PC-3 (cell line): Measurements from ENCODE around the gene TMEM114. TPM values are rescaled to one million over a fixed set of nuclear protein-coding genes. Genes with fewer than 3 reads are reported as not detected.

Experiments
- ATAC-seq: fragments of 200-7000 bp; cut with Tn5 transposase; 2 replicates; pipeline ENCODE4 v1.9.1; 2020; ENCODE audit warnings: mild to moderate bottlenecking, moderate library complexity
- BruUV-seq: library from RNA; stranded (reverse); fragments of 400-500 nt; replicated peaks from 2 replicates; lab custom pipeline; 2021; lab: Mats Ljungman, UMichigan
- CTCF ChIA-PET: fragments of 300-600 bp; sonication (Branson Sonifier 250); formaldehyde crosslinking; loops from one replicate; lab custom pipeline; 2022; ENCODE audit warnings: antibody characterized with exemption; lab: Charles Lee
- POLR2A ChIA-PET: fragments of 300-600 bp; sonication (Branson Sonifier 250); formaldehyde crosslinking; loops from one replicate; lab custom pipeline; 2022; ENCODE audit warnings: antibody characterized with exemption; ENCODE audit not compliant: unreplicated experiment; lab: Charles Lee
- DNase-seq: peaks from one replicate; pipeline ENCODE4 v3.0.0-alpha.2; 2015
- H2AFZ ChIP-seq: fragments of 300-600 bp; sonication (generic); 2 replicates; pipeline ENCODE4 v1.6.0; 2016; ENCODE audit warnings: antibody characterized with exemption, low read length
- H3F3A ChIP-seq: fragments of 300-600 bp; sonication (generic); one replicate; pipeline ENCODE4 v1.6.0; 2017; ENCODE audit warnings: antibody characterized with exemption, low read length, control low read depth, mild to moderate bottlenecking; ENCODE audit not compliant: unreplicated experiment
- H3K27ac ChIP-seq: fragments of 300-600 bp; sonication (generic); 2 replicates; pipeline ENCODE4 v1.5.1; 2016; ENCODE audit warnings: mild to moderate bottlenecking, low read length
- H3K27me3 ChIP-seq: fragments of 300-600 bp; sonication (generic); 2 replicates; pipeline ENCODE4 v1.6.1; 2016; ENCODE audit warnings: low read length, mixed read lengths
- H3K36me3 ChIP-seq: fragments of 300-600 bp; sonication (generic); 2 replicates; pipeline ENCODE4 v1.6.1; 2016; ENCODE audit warnings: low read depth, mixed run types, low read length, mixed read lengths
- H3K4me1 ChIP-seq: fragments of 300-600 bp; sonication (generic); 2 replicates; pipeline ENCODE4 v1.5.1; 2016; ENCODE audit warnings: low read length; ENCODE audit not compliant: insufficient read depth
- H3K4me2 ChIP-seq: fragments of 300-600 bp; sonication (generic); 2 replicates; pipeline ENCODE4 v1.6.0; 2016; ENCODE audit warnings: low read length
- H3K4me3 ChIP-seq: fragments of 300-600 bp; sonication (generic); 2 replicates; pipeline ENCODE4 v1.5.1; 2016; ENCODE audit warnings: mild to moderate bottlenecking, low read length, mixed read lengths
- H3K79me2 ChIP-seq: fragments of 300-600 bp; sonication (generic); 2 replicates; pipeline ENCODE4 v1.6.1; 2017; ENCODE audit warnings: low read length, mixed read lengths
- H3K9ac ChIP-seq: fragments of 300-600 bp; sonication (generic); 2 replicates; pipeline ENCODE4 v1.6.0; 2016; ENCODE audit warnings: mild to moderate bottlenecking, low read length
- H3K9me2 ChIP-seq: fragments of 300-600 bp; sonication (generic); replicated peaks from 2 replicates; pipeline ENCODE4 v1.6.1; 2016; ENCODE audit warnings: mixed run types, low read length, mixed read lengths
- H3K9me3 ChIP-seq: fragments of 300-600 bp; sonication (generic); 2 replicates; pipeline ENCODE4 v1.6.1; 2016; ENCODE audit warnings: low read length, mixed read lengths
- H4K20me1 ChIP-seq: fragments of 300-600 bp; sonication (generic); 2 replicates; pipeline ENCODE4 v1.6.1; 2016; ENCODE audit warnings: low read length, mixed read lengths
- EZH2 ChIP-seq: fragments of 300-600 bp; sonication (generic); IDR thresholded peaks from one replicate; pipeline ENCODE4 v1.6.1; 2017; ENCODE audit warnings: antibody characterized with exemption, mild to moderate bottlenecking, low read length; ENCODE audit not compliant: unreplicated experiment
- EZH2phosphoT487 ChIP-seq: fragments of 300-600 bp; sonication (generic); IDR thresholded peaks from 2 replicates; pipeline ENCODE4 v1.6.1; 2018; ENCODE audit warnings: mild to moderate bottlenecking, antibody characterized with exemption, low read length, borderline replicate concordance
- intact Hi-C: fragments of 100-400 bp; cut with micrococcal nuclease; formaldehyde crosslinking; loops from 2 replicates; pipeline ENCODE4 v1.9.0; 2023
- total RNA-seq: library from RNA; depleted of rRNA; stranded (reverse); fragments of >200 nt; gene quantifications from 2 replicates; pipeline ENCODE4 v1.2.3, GENCODE V29; 2014
- TF ChIP-seq, protein P1 (sequence below): fragments of 300-600 bp; sonication (generic); conservative IDR thresholded peaks from 2 replicates; pipeline ENCODE4 v1.5.1; 2017; ENCODE audit warnings: antibody characterized with exemption, low read depth, mild to moderate bottlenecking, low read length

The TMEM114 gene
- total RNA-seq, 1 experiment from 2014 or later: not detected

DNA sequence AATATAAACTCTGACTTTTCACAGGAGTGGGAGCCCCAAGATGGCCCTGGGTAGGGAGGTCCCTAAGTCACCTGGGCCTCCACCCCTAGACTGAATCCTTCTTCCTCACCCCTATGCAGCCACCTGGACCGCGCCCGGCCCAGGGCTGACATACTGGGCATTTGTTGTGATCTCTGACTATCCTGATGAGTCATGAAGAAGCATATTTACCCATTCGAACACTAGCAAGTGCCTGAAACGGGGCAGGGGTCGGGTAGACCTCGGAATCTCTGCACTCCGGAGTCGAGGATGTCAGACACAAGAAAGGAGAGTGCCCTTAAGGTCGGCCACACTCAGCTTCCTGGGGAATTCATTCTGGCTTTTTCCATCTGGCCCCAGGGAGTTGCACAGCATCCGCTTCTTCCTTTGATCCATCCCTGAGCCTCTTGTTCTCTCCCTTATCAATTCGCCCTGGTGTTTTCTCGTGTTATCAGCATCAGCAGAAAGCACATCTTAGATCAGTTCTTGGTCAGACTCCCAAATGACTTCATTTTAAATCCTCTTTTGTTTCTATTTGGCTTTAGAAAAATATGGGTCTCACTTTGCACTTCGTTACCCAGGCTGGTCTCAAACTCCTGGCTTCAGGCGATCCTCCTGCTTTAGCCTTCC, 41.6 kb upstream of the TMEM114 start:
- H3K36me3 ChIP-seq: peaks cover 7% of the 10 kb centered on the region; the same call in 1 of the 2 replicates
- no peaks in the 10 kb centered on the region for H3F3A ChIP-seq
- peak; percentile 37; the same call in 1 of the 2 replicates for ATAC-seq
- TF ChIP-seq, protein P1, sequence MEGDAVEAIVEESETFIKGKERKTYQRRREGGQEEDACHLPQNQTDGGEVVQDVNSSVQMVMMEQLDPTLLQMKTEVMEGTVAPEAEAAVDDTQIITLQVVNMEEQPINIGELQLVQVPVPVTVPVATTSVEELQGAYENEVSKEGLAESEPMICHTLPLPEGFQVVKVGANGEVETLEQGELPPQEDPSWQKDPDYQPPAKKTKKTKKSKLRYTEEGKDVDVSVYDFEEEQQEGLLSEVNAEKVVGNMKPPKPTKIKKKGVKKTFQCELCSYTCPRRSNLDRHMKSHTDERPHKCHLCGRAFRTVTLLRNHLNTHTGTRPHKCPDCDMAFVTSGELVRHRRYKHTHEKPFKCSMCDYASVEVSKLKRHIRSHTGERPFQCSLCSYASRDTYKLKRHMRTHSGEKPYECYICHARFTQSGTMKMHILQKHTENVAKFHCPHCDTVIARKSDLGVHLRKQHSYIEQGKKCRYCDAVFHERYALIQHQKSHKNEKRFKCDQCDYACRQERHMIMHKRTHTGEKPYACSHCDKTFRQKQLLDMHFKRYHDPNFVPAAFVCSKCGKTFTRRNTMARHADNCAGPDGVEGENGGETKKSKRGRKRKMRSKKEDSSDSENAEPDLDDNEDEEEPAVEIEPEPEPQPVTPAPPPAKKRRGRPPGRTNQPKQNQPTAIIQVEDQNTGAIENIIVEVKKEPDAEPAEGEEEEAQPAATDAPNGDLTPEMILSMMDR: no peak
- TF ChIP-seq EZH2phosphoT487 (no peak), EZH2 (no peak)
- intact Hi-C loops: no loop called here
- H3K9me3 ChIP-seq: no peaks in the 10 kb centered on the region
- no peak overlapping the region for H3K4me3 ChIP-seq
- POLR2A ChIA-PET: no interaction called here
- H4K20me1 ChIP-seq: no peaks in the 10 kb centered on the region
- no TSS peak for BruUV-seq
- no peak for DNase-seq
- CTCF ChIA-PET: no interaction called here
- no peak overlapping the region for H3K4me2 ChIP-seq
- no peaks in the 10 kb centered on the region for H3K79me2 ChIP-seq
- no peak overlapping the region for H2AFZ ChIP-seq
- no peak overlapping the region for H3K9ac ChIP-seq
- H3K27ac ChIP-seq: no peak overlapping the region
- H3K9me2 ChIP-seq: no peaks in the 10 kb centered on the region
- no peaks in the 10 kb centered on the region for H3K27me3 ChIP-seq
- H3K4me1 ChIP-seq: no peaks in the 10 kb centered on the region

DNA sequence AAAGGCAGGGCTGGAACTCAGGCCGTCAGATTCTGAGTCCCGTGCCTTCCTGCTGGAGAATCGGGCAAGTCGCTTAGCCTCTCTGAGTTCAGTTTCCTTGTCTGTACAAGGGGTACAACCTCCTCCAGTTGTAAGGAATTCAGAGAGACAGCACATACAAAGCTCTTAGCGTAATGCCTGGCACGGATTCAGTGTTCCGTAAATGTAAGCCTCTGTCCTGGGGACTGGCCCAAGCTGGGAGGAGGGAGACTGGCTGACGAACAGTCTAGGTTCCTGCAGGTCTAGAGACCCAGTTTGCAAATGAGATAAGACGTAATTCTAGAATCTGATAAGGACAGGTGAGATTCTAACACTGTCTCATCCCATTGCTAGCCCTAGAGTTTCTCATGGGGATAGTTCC, 41.1 kb upstream of the TMEM114 start:
- DNase-seq (no peak), ATAC-seq (no peak)
- H2AFZ ChIP-seq: no peak overlapping the region
- TF ChIP-seq, protein P1: no peak
- TF ChIP-seq EZH2phosphoT487: no peak
- no peak for TF ChIP-seq EZH2
- H3K79me2 ChIP-seq: no peaks in the 10 kb centered on the region
- ChIA-PET CTCF (no interaction called here), POLR2A (no interaction called here)
- no peaks in the 10 kb centered on the region for H3F3A ChIP-seq
- no TSS peak for BruUV-seq
- intact Hi-C loops: no loop called here
- H3K9me3 ChIP-seq: no peaks in the 10 kb centered on the region
- H3K4me1 ChIP-seq: no peaks in the 10 kb centered on the region
- H3K4me2 ChIP-seq: no peak overlapping the region
- no peaks in the 10 kb centered on the region for H4K20me1 ChIP-seq
- peaks cover 7% of the 10 kb centered on the region; the same call in 1 of the 2 replicates for H3K36me3 ChIP-seq
- H3K9ac ChIP-seq: no peak overlapping the region
- no peaks in the 10 kb centered on the region for H3K27me3 ChIP-seq
- H3K4me3 ChIP-seq: no peak overlapping the region
- no peaks in the 10 kb centered on the region for H3K9me2 ChIP-seq
- H3K27ac ChIP-seq: no peak overlapping the region

DNA sequence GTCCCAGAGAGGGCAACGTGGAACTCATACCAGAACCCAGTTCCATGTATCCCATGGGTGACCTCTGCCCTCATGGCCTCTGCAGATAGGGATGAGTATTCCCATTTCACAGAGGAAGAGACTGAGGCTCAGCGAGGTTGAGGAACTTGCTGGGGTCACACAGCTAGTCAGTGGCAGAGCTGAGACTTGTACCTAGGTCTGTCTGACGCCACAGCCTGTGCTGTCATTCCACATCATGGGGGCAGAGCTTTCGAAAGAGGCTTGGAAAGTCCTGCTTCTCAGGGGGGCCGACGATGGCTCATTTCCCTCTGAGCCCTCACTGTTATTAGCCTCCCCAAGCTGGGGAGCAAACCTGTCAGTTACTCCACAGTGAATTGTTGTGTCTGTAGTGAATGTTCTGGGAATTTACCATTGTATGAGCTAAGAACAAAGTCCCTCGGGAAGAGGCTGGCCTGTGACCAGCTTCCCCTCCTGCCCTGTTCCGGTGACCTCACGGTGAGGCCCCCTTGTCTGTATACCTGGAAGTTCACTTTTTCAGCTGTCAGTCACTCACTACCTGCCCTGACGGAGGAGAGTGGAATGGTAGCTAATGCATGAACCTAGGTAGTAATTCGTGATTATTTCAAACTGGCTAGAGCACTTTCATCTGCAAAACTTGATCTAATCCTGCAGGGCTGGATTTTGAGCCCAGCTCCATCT, 40.1 kb upstream of the TMEM114 start:
- no peak overlapping the region for H3K4me2 ChIP-seq
- no peaks in the 10 kb centered on the region for H3K27me3 ChIP-seq
- no peak overlapping the region for H3K9ac ChIP-seq
- DNase-seq: no peak
- CTCF ChIA-PET: no interaction called here
- H3K9me2 ChIP-seq: no peaks in the 10 kb centered on the region
- no TSS peak for BruUV-seq
- no peaks in the 10 kb centered on the region for H3K4me1 ChIP-seq
- H3F3A ChIP-seq: no peaks in the 10 kb centered on the region
- TF ChIP-seq, protein P1: no peak
- TF ChIP-seq EZH2phosphoT487 (no peak), EZH2 (no peak)
- H3K9me3 ChIP-seq: no peaks in the 10 kb centered on the region
- no peak for ATAC-seq
- intact Hi-C loops: no loop called here
- no peaks in the 10 kb centered on the region for H4K20me1 ChIP-seq
- POLR2A ChIA-PET: no interaction called here
- H3K27ac ChIP-seq: no peak overlapping the region
- no peak overlapping the region for H3K4me3 ChIP-seq
- H2AFZ ChIP-seq: no peak overlapping the region
- peaks cover 4% of the 10 kb centered on the region; the same call in 1 of the 2 replicates for H3K36me3 ChIP-seq
- H3K79me2 ChIP-seq: no peaks in the 10 kb centered on the region
